Endothelial cell of umbilical vein (primary cell): ENCODE data around the gene IFNG-AS1. TPM values are rescaled to one million over a fixed set of nuclear protein-coding genes. Genes with fewer than 3 reads are reported as not detected.

ENCODE experiments used
- BruUV-seq: library from RNA; stranded (reverse); fragments of 400-500 nt; replicated peaks from 2 replicates; lab custom pipeline; 2021; lab: Mats Ljungman, UMichigan
- CTCF ChIA-PET: fragments of 300-600, 350-600 bp; sonication (Branson Sonifier 250); formaldehyde crosslinking; loops from one replicate; lab custom pipeline; 2021; ENCODE audit warnings: antibody characterized with exemption, inconsistent platforms; lab: Charles Lee
- POLR2A ChIA-PET: fragments of 300-600, 350-600 bp; sonication (Branson Sonifier 250); formaldehyde crosslinking; loops from one replicate; lab custom pipeline; 2021; ENCODE audit warnings: antibody characterized with exemption, inconsistent platforms; lab: Charles Lee
- DNase-seq: peaks from one replicate; pipeline ENCODE4 v3.0.0-alpha.2; 2011; ENCODE audit warnings: low read depth, low spot score
- FAIRE-seq: peaks from 2 replicates; lab custom pipeline; 2011; peaks lifted over from hg19 to GRCh38; lab: Jason Lieb, UNC
- H2AFZ ChIP-seq: 2 replicates; pipeline ENCODE4 v1.6.0; 2012; ENCODE audit warnings: low read depth, low read length, control low read depth, inconsistent platforms
- H3K27ac ChIP-seq: 2 replicates; pipeline ENCODE4 v1.5.1; 2011; ENCODE audit warnings: low read depth, mild to moderate bottlenecking, control low read depth, low read length, moderate library complexity; ENCODE audit not compliant: insufficient read depth
- H3K27me3 ChIP-seq, 2 experiments: 2 replicates each; pipeline versions ENCODE4 v1.6.0 to v1.6.1; 2011; ENCODE audit warnings: low read length in 2 of 2, mixed read lengths in 1 of 2; ENCODE audit not compliant: control insufficient read depth in 2 of 2, insufficient read depth in 2 of 2
- H3K36me3 ChIP-seq, 2 experiments: 2 replicates in 1 of 2; 3 replicates in 1 of 2; pipeline ENCODE4 v1.5.1; 2011; ENCODE audit warnings: low read length in 2 of 2, mild to moderate bottlenecking in 1 of 2, moderate library complexity in 1 of 2; ENCODE audit not compliant: control insufficient read depth in 2 of 2, insufficient read depth in 2 of 2; ENCODE audit errors: extremely low read depth in 1 of 2
- H3K4me1 ChIP-seq: 3 replicates; pipeline ENCODE4 v1.5.1; 2011; ENCODE audit warnings: mild to moderate bottlenecking, low read length; ENCODE audit not compliant: control insufficient read depth, insufficient read depth; ENCODE audit errors: extremely low read depth
- H3K4me2 ChIP-seq: 2 replicates; pipeline ENCODE4 v1.6.1; 2011; ENCODE audit warnings: low read length, control low read depth, mixed read lengths; ENCODE audit not compliant: insufficient read depth
- H3K4me3 ChIP-seq, 3 experiments: fragments of 200-600 bp in 1 of 3; sonication (generic), shearing (Covaris generic) in 1 of 3; replicated peaks in 1 of 3; 2 replicates each; pipeline ENCODE4 v1.5.1; 2011 to 2016; ENCODE audit warnings: control low read depth in 3 of 3, low read length in 3 of 3, mild to moderate bottlenecking in 2 of 3, inconsistent platforms in 1 of 3, low read depth in 1 of 3, moderate library complexity in 1 of 3; ENCODE audit not compliant: insufficient read depth in 1 of 3
- H3K79me2 ChIP-seq: 2 replicates; pipeline ENCODE4 v1.6.0; 2012; ENCODE audit warnings: low read length, inconsistent platforms; ENCODE audit not compliant: control insufficient read depth, insufficient read depth
- H3K9ac ChIP-seq: replicated peaks from 2 replicates; pipeline ENCODE3; 2011; ENCODE audit warnings: low read length, control low read depth; ENCODE audit not compliant: insufficient read depth; ENCODE audit errors: extremely low read depth
- H3K9me1 ChIP-seq: replicated peaks from 3 replicates; pipeline ENCODE4 v1.6.0; 2011; ENCODE audit warnings: mild to moderate bottlenecking, low read length; ENCODE audit not compliant: control insufficient read depth, insufficient read depth; ENCODE audit errors: extremely low read depth
- H3K9me3 ChIP-seq: replicated peaks from 2 replicates; pipeline ENCODE4 v1.5.1; 2012; ENCODE audit warnings: low read length, inconsistent platforms; ENCODE audit not compliant: control insufficient read depth, insufficient read depth
- H4K20me1 ChIP-seq: replicated peaks from 2 replicates; pipeline ENCODE3; 2011; ENCODE audit warnings: mild to moderate bottlenecking, low read length; ENCODE audit not compliant: control insufficient read depth, insufficient read depth; ENCODE audit errors: extremely low read depth
- CTCF ChIP-seq, 2 donors: IDR thresholded peaks; 1 replicate in 1 of 2; 2 replicates in 1 of 2; pipeline ENCODE4 v1.5.1; 2011; ENCODE audit warnings: low read length in 2 of 2, mild to moderate bottlenecking in 2 of 2, moderate library complexity in 2 of 2, control low read depth in 1 of 2, inconsistent platforms in 1 of 2, low read depth in 1 of 2; ENCODE audit not compliant: insufficient read depth in 1 of 2; ENCODE audit errors: extremely low read depth in 1 of 2
- EZH2 ChIP-seq: IDR thresholded peaks from 2 replicates; pipeline ENCODE4 v1.6.1; 2012; ENCODE audit warnings: borderline replicate concordance, low read depth, mild to moderate bottlenecking, moderate library complexity, low read length, inconsistent platforms; ENCODE audit not compliant: severe bottlenecking
- FOS ChIP-seq: IDR thresholded peaks from 2 replicates; pipeline ENCODE4 v1.6.1; 2011; ENCODE audit warnings: mild to moderate bottlenecking, low read length, moderate library complexity, borderline replicate concordance; ENCODE audit not compliant: insufficient read depth
- GATA2 ChIP-seq: IDR thresholded peaks from 2 replicates; pipeline ENCODE4 v1.7.0; 2011; ENCODE audit warnings: low read depth, mild to moderate bottlenecking, moderate library complexity, mixed read lengths, low read length; ENCODE audit not compliant: insufficient read length, insufficient read depth
- JUN ChIP-seq: IDR thresholded peaks from 2 replicates; pipeline ENCODE4 v1.6.1; 2011; ENCODE audit warnings: borderline replicate concordance, low read depth; ENCODE audit not compliant: insufficient read length, insufficient read depth
- MAX ChIP-seq: IDR thresholded peaks from 2 replicates; pipeline ENCODE4 v1.6.1; 2011; ENCODE audit not compliant: insufficient read depth, insufficient read length
- MYC ChIP-seq: IDR thresholded peaks from one replicate; pipeline ENCODE4 v1.6.1; 2011; ENCODE audit warnings: mild to moderate bottlenecking, low read depth, low read length
- POLR2A ChIP-seq: IDR thresholded peaks from 2 replicates; pipeline ENCODE4 v1.6.1; 2012; ENCODE audit warnings: low read depth, mild to moderate bottlenecking, control low read depth, low read length
- POLR2AphosphoS5 ChIP-seq: IDR thresholded peaks from 2 replicates; pipeline ENCODE4 v1.6.1; 2012; ENCODE audit warnings: low read depth, mild to moderate bottlenecking, control low read depth, low read length, moderate library complexity; ENCODE audit not compliant: insufficient read depth
- dilution Hi-C: fragments of 300-500 bp; cut with MboI; formaldehyde crosslinking; loops from one replicate; pipeline ENCODE4 v1.15.0; 2019; ENCODE audit warnings: low sequenced_read_pairs; ENCODE audit not compliant: extremely low pct_ligation_motif_present
- intact Hi-C: fragments of 100-400 bp; cut with micrococcal nuclease; formaldehyde crosslinking; loops from one replicate; pipeline ENCODE4 v1.10.0; 2022
- polyA plus RNA-seq, 4 experiments: library from polyadenylated mRNA; depleted of rRNA in 3 of 4; stranded (reverse) in 3 of 4; unstranded in 1 of 4; fragments of >200 nt; gene quantifications; 2 replicates each; pipeline versions ENCODE4 v1.2.1 to v1.2.3, GENCODE V29; 2011 to 2012; ENCODE audit warnings: missing spikeins in 1 of 4
- total RNA-seq: library from RNA; stranded (reverse); gene quantifications from 2 replicates; pipeline ENCODE4 v1.2.3, GENCODE V29; 2021

The IFNG-AS1 gene
- total and polyA plus RNA-seq, 2 donors (not counting 3 experiments of a cell fraction or from before 2014, with no cell fraction given): not detected

- Histone ChIP-seq H3K36me3 (no peaks in the 10 kb centered on the region), H2AFZ (no peak overlapping the region), H3K9ac (no peak overlapping the region), H3K9me1 (no peaks in the 10 kb centered on the region), H3K9me3 (no peaks in the 10 kb centered on the region), H3K27me3 (no peaks in the 10 kb centered on the region), H3K4me1 (no peaks in the 10 kb centered on the region), H3K27ac (no peak overlapping the region), H3K4me2 (no peak overlapping the region), H4K20me1 (no peaks in the 10 kb centered on the region), H3K79me2 (no peaks in the 10 kb centered on the region), H3K4me3 (no peak overlapping the region)
- CTCF ChIA-PET: interaction anchor here (1.1 kb wide), 1 partner anchor 56 kb away, joined by 3 read pairs; no protein-coding TSS in a partner anchor
- dilution Hi-C loops: no loop called here
- FAIRE-seq (no peak), DNase-seq (no peak)
- BruUV-seq: no TSS peak
- TF ChIP-seq JUN (no peak), GATA2 (no peak), POLR2AphosphoS5 (no peak), POLR2A (no peak), EZH2 (no peak), MAX (no peak), FOS (no peak), CTCF (IDR thresholded peaks at IDR 0.05; ENCODE audit: extremely low read depth in 1 of 2, insufficient read depth in 1 of 2, low read depth in 1 of 2, low read length in 2 of 2) (no peak), MYC (no peak)
- POLR2A ChIA-PET: no interaction called here
- intact Hi-C loops: no loop called here
Measured at GRCh38 chr12:67999244-67999643, 10.0 kb downstream of the IFNG-AS1 start.
